Measurements from ENCODE around the gene MSH6.

Gene MSH6

GRCh38 chr2:47741637-47742036 lies 41.3 kb upstream of the MSH6 start:
- Histone ChIP-seq H3K27ac (ENCODE audit: low read length) (no peak overlapping the region), H3K79me2 (ENCODE audit: insufficient read depth, low read length) (no peaks in the 10 kb centered on the region), H3K9ac (ENCODE audit: low read depth, low read length) (no peak overlapping the region), H3K27me3 (ENCODE audit: insufficient read depth, low read length, poor library complexity) (no peaks in the 10 kb centered on the region), H3K9me3 (ENCODE audit: insufficient read depth, low read length, severe bottlenecking) (no peaks in the 10 kb centered on the region), H2AFZ (ENCODE audit: low read depth, low read length) (no peak overlapping the region), H3K36me3 (ENCODE audit: insufficient read depth, low read length) (no peaks in the 10 kb centered on the region), H4K20me1 (ENCODE audit: insufficient read depth, low read length) (no peaks in the 10 kb centered on the region), H3K4me1 (ENCODE audit: insufficient read depth, low read length) (no peaks in the 10 kb centered on the region), H3K4me3 (ENCODE audit: low read depth in 1 of 2, low read length in 2 of 2) (no peak overlapping the region), H3K4me2 (ENCODE audit: insufficient read depth, low read length) (no peak overlapping the region)
- TF ChIP-seq CTCF (IDR thresholded peaks at IDR 0.05; ENCODE audit: borderline replicate concordance, extremely low read depth, low read length, poor library complexity, severe bottlenecking) = no peak
- TF ChIP-seq EZH2 (IDR thresholded peaks at IDR 0.05; ENCODE audit: borderline replicate concordance, low read depth, low read length, severe bottlenecking) = no peak
- DNase-seq (no peak), ATAC-seq (ENCODE audit: insufficient read depth, low read depth) (no peak)

DNA sequence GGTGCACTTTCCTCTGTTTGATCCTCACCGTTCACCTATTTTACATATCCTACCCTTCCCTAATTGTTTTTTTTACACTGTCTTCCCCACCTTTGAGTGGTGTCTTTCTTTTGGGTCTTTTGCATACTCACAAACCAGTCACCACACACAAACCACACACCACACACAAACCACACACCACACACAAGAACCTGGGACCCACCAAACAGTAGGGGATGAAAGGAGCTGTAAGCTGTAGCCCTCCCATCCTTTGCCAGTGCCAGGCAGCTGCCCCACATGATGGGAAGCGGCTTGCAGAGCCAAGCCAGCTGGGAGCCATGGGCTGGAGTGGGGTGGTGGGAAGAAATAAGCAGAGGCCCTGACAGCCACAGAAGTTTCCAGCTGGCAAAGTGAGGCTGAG lies 38.9 kb upstream of the MSH6 start:
- H3K79me2 ChIP-seq (ENCODE audit: insufficient read depth, low read length) = no peaks in the 10 kb centered on the region
- H3K9ac ChIP-seq (ENCODE audit: low read depth, low read length) = no peak overlapping the region
- no peak overlapping the region for H3K27ac ChIP-seq (ENCODE audit: low read length)
- no peak overlapping the region for H3K4me2 ChIP-seq (ENCODE audit: insufficient read depth, low read length)
- H3K9me3 ChIP-seq (ENCODE audit: insufficient read depth, low read length, severe bottlenecking) = no peaks in the 10 kb centered on the region
- no peaks in the 10 kb centered on the region for H3K27me3 ChIP-seq (ENCODE audit: insufficient read depth, low read length, poor library complexity)
- no peaks in the 10 kb centered on the region for H4K20me1 ChIP-seq (ENCODE audit: insufficient read depth, low read length)
- ATAC-seq (ENCODE audit: insufficient read depth, low read depth) (peak; percentile 61; the same call in 1 of the 3 replicates), DNase-seq (peak; percentile 19)
- no peak overlapping the region for H3K4me3 ChIP-seq (ENCODE audit: low read depth in 1 of 2, low read length in 2 of 2)
- no peaks in the 10 kb centered on the region for H3K36me3 ChIP-seq (ENCODE audit: insufficient read depth, low read length)
- TF ChIP-seq CTCF (IDR thresholded peaks at IDR 0.05; ENCODE audit: borderline replicate concordance, extremely low read depth, low read length, poor library complexity, severe bottlenecking) = no peak
- no peak for TF ChIP-seq EZH2 (IDR thresholded peaks at IDR 0.05; ENCODE audit: borderline replicate concordance, low read depth, low read length, severe bottlenecking)
- no peak overlapping the region for H2AFZ ChIP-seq (ENCODE audit: low read depth, low read length)
- no peaks in the 10 kb centered on the region for H3K4me1 ChIP-seq (ENCODE audit: insufficient read depth, low read length)

GRCh38 chr2:47747878-47748277 lies 35.1 kb upstream of the MSH6 start:
- Histone ChIP-seq H3K4me2 (ENCODE audit: insufficient read depth, low read length) (no peak overlapping the region), H3K36me3 (ENCODE audit: insufficient read depth, low read length) (no peaks in the 10 kb centered on the region), H4K20me1 (ENCODE audit: insufficient read depth, low read length) (no peaks in the 10 kb centered on the region), H3K9ac (ENCODE audit: low read depth, low read length) (no peak overlapping the region), H3K9me3 (ENCODE audit: insufficient read depth, low read length, severe bottlenecking) (no peaks in the 10 kb centered on the region), H3K27ac (ENCODE audit: low read length) (no peak overlapping the region), H3K79me2 (ENCODE audit: insufficient read depth, low read length) (no peaks in the 10 kb centered on the region), H3K4me3 (ENCODE audit: low read depth in 1 of 2, low read length in 2 of 2) (no peak overlapping the region), H3K4me1 (ENCODE audit: insufficient read depth, low read length) (no peaks in the 10 kb centered on the region), H3K27me3 (ENCODE audit: insufficient read depth, low read length, poor library complexity) (no peaks in the 10 kb centered on the region), H2AFZ (ENCODE audit: low read depth, low read length) (no peak overlapping the region)
- ATAC-seq (ENCODE audit: insufficient read depth, low read depth) (no peak), DNase-seq (no peak)
- TF ChIP-seq CTCF (IDR thresholded peaks at IDR 0.05; ENCODE audit: borderline replicate concordance, extremely low read depth, low read length, poor library complexity, severe bottlenecking) (no peak), EZH2 (IDR thresholded peaks at IDR 0.05; ENCODE audit: borderline replicate concordance, low read depth, low read length, severe bottlenecking) (no peak)

DNA sequence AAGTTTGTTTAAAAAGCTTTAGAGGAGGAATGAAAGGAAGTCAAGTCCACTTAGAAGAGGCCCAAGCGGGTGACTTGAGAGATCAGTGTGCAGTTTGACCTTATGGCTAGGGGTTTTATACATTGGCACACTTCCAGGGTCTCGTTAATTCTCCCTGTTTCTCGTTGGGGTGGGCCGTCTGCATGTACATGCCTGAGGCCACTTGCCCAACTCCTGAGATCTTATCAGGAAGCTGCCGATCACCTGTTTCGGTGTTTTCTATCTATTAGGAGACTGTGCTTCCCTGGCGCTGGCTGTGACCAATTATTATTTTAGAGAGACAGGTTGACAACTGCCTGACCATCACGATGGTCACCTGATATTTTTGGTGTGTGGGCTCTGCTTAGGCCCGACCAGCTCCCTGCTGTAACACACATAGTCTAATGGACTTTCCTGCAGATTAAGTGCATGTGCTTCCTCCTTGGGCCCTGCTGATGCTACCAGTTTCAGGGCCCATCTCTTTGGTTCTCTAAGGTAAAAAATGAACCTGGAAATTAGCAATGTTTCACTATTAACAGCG lies 31.0 kb upstream of the MSH6 start:
- ATAC-seq (ENCODE audit: insufficient read depth, low read depth) (no peak), DNase-seq (no peak)
- no peaks in the 10 kb centered on the region for H3K79me2 ChIP-seq (ENCODE audit: insufficient read depth, low read length)
- H4K20me1 ChIP-seq (ENCODE audit: insufficient read depth, low read length) = no peaks in the 10 kb centered on the region
- no peak overlapping the region for H3K4me3 ChIP-seq (ENCODE audit: low read depth in 1 of 2, low read length in 2 of 2)
- H2AFZ ChIP-seq (ENCODE audit: low read depth, low read length) = no peak overlapping the region
- no peak overlapping the region for H3K27ac ChIP-seq (ENCODE audit: low read length)
- TF ChIP-seq EZH2 (IDR thresholded peaks at IDR 0.05; ENCODE audit: borderline replicate concordance, low read depth, low read length, severe bottlenecking) (no peak), CTCF (IDR thresholded peaks at IDR 0.05; ENCODE audit: borderline replicate concordance, extremely low read depth, low read length, poor library complexity, severe bottlenecking) (no peak)
- H3K36me3 ChIP-seq (ENCODE audit: insufficient read depth, low read length) = no peaks in the 10 kb centered on the region
- no peaks in the 10 kb centered on the region for H3K27me3 ChIP-seq (ENCODE audit: insufficient read depth, low read length, poor library complexity)
- no peak overlapping the region for H3K4me2 ChIP-seq (ENCODE audit: insufficient read depth, low read length)
- no peaks in the 10 kb centered on the region for H3K4me1 ChIP-seq (ENCODE audit: insufficient read depth, low read length)
- H3K9ac ChIP-seq (ENCODE audit: low read depth, low read length) = no peak overlapping the region
- no peaks in the 10 kb centered on the region for H3K9me3 ChIP-seq (ENCODE audit: insufficient read depth, low read length, severe bottlenecking)
